Activated CD8-positive, alpha-beta memory T cell treated with anti-CD3 and anti-CD28 coated beads, Interleukin-2, amount 50 U/mL, for 48 hours (primary cell): ENCODE measurements around the gene SMIM12.

Experiments
- DNase-seq: peaks from one replicate; pipeline ENCODE4 v3.0.0-alpha.2; 2020

SMIM12 gene

DNA sequence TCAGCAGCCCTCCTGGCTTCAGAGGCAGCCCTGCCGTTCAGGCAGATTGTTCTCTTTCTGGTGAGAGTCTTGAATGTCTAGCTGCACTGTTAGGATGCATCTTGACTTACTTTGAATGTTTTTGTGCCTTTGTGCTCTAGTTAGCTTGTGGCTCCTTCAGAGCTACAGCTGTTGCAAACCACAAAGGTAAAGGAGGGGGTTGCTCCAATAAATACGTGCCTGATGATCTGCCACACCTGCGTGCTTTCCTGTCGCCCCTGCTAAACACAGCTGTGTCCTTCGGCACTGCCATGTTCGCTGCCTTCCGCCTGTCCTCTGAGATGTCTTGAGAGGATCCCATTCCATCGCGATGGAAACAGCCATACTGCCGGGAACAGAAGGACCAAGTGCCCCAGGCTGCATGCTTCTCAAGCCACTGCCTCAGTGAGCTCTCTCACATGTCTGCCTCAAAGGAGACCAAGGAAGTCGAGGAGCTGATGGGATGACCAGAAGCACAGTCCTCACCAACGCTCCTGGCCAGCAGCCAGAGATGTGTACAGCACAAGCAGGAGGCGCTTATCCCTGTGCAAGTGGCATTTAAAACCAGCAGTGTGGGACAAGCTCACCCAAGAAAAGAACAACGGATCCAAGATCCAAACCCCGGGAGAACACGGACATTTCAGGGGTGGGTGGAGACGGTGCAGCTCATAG lies 12.0 kb upstream of the SMIM12 start:
- no peak for DNase-seq

GRCh38 chr1:34870395-34870794 lies 10.8 kb upstream of the SMIM12 start:
- DNase-seq: peak; percentile 30

DNA sequence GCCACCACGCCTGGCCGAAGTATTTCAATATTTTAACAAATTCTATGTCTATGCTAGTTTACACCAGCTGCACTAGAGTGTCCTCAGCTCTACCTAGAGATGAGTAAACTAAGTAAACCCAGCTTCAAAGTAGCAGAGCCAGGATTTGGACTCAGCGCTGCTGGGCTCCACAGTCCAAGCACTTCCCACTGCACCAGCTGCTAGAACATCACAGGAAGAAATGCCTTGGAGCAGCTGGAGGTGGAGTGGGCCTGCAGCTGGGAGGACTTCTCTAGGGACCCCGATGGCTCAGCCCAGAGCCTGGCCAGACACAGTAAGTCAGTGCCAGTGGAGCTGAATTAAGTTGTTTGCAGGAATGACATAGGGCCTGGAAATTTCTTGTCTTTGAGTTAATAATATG lies 10.2 kb upstream of the SMIM12 start:
- peak; percentile 4 for DNase-seq

GRCh38 chr1:34868230-34869049 lies 8.9 kb upstream of the SMIM12 start:
- no peak for DNase-seq

GRCh38 chr1:34867415-34867814 lies 7.9 kb upstream of the SMIM12 start:
- DNase-seq: no peak

DNA sequence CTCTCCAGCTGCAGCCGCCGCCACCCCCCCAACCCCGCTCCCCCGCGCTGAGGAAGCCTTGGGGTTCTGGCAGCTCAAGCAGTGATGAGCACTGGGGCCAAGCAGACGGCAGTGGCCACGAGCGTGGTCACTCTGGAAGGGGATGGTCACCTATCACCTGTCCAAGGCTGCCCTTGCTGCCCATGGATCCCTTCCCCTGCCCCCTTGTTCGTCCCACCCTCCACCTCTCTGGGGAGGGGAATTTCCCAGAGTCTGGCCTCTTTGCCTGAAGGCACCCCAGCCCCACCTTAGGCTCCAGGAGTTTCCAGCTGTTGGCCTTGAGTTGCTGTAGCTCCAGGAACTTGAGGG lies 7.2 kb upstream of the SMIM12 start:
- DNase-seq: no peak

GRCh38 chr1:34865981-34866761 lies 6.6 kb upstream of the SMIM12 start:
- DNase-seq: peak; percentile 100

DNA sequence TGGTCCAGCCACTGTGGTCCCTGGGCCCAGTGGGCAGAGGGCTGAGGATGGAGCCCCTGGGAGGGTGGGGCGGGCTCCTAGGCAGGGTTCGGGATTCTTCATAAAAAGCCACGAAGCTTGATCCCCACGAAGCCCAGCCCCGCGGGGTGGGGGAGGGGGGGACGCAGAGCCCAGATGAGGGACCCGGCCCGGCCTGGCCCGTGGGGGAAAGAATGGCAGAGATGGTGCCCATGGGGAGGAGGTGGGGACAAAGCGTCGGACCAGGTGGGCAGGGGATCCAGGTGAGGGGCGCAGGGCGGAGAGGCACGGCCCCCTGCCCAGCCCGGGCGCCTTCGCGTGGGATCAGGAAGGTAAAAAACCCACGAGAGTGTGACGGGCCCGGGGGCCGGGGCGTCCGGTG lies 6.0 kb upstream of the SMIM12 start:
- DNase-seq: no peak

DNA sequence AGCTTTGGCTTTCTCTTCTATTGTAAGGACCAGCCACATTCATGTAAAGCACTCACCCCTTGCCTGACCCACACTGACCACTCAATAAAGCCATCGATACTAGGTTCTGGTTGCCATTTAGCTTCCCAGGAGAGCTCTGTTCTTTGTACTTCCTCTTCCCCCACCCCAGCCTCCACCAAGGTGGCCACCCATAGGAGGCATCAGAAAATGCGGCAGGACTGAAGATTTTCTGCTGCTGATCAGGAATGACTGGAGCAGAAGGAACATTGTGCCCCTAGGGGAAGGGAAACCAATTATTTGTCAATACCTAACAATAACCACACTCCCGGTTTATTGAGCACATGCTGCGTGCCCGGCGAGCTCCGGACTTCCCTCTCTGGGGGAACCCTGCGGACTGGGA lies 5.2 kb upstream of the SMIM12 start:
- DNase-seq: no peak

GRCh38 chr1:34863501-34863900 lies 4.0 kb upstream of the SMIM12 start:
- no peak for DNase-seq

GRCh38 chr1:34858901-34859445 lies 576 bp downstream of the SMIM12 start:
- peak; percentile 71 for DNase-seq

DNA sequence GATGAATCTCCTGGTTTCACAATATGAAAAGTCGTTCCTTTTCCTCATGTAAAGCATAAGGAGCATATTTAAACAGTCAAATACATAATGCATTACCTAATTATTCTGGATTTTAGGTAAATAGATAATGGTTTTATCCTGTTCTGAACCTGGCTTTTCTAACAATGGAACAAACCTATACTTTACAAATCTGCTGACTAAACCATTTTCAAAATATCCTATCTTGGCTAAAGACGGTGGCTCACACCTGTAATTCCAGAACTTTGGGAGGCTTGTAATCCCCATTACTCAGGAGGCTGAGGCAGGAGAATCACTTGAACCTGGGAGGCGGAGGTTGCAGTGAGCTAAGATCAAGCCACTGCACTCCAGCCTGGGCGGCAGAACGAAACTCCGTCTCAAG lies 2.9 kb downstream of the SMIM12 start:
- DNase-seq: no peak

- DNase-seq: peak; percentile 90
Observed at GRCh38 chr1:34852677-34853217, 6.8 kb downstream of the SMIM12 start.

GRCh38 chr1:34851431-34852105 lies 8.0 kb downstream of the SMIM12 start:
- no peak for DNase-seq

- DNase-seq: no peak
Observed at GRCh38 chr1:34850382-34850781, 9.2 kb downstream of the SMIM12 start.

DNA sequence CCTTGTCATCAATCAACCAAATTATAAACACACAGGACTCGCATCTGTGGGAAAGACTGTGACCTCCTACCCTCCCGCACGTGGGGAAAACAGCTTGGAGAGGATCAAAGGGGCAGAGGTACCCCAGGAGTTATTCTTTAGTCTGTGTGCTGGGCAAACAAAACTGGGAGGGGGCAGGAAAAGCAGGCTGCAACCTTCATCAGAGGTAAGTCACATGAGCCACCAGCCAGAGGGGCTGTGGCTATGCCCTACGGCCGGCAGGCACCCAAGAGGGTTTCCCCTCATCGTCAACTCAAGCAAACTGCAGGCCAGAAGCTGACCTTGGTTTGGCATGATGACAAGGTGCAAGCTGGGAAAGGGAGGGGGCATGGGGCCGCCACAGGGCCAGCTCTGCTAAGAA lies 12.5 kb downstream of the SMIM12 start:
- DNase-seq: no peak

GRCh38 chr1:34846265-34846664 lies 13.3 kb downstream of the SMIM12 start:
- no peak for DNase-seq

- DNase-seq: no peak
Observed at GRCh38 chr1:34845131-34845901, 14.2 kb downstream of the SMIM12 start.

DNA sequence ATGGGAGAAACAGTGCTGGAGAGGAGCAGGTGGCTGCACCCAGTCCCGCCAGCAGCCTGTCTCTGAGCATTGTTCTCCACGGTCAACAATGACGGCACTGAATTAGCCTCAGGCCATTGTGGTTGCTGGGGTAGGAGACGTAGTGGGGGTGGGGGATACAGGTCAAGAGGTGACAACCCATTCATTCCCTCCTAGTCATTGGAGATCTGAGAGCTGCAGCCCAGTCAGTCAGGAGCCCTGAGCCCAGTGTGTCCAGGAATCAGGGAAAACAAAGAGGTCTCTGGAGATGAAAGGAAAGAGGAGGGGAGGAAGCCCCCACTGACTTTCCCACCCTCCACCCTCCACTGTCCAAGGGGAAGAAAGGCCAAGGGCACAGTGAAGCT lies 15.3 kb downstream of the SMIM12 start:
- DNase-seq: no peak

- DNase-seq: no peak
Observed at GRCh38 chr1:34843392-34844251, 15.9 kb downstream of the SMIM12 start.

- DNase-seq: no peak
Observed at GRCh38 chr1:34842952-34843371, 16.6 kb downstream of the SMIM12 start.
